Measurements from ENCODE around the gene SBNO1. TPM values are rescaled to one million over a fixed set of nuclear protein-coding genes. Genes with fewer than 3 reads are reported as not detected.

SBNO1 gene
- total RNA-seq, 1 experiment from 2014 or later = 58.6 TPM

DNA sequence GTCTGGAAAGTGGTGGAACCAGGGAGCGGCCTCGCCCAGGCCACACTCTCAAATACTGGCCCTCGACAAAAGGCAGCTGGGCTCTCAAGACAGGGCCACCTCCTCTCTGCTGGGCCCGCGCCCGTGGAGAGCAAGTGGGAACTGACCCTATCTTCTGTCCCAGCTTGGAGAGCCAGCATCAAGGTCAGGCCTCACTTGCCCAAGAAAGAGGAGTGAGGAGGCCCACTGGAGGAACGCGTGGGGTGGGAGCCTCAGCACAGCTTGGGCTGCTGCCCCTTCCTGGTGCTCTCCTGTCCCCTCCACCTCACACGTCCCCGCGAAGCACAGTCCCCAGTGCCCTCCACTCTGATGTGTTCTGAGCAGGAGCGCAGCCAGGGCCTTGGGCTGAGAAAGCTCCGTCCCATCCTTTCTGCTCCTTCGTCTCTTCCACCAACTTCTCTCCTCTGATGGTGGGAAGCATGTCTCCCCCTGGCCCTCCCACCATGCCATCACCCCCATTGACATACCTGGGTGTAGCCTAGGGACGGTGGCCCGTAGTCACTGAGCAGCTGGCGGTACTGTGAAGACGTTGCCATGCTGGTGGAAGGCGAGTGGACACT is 97.9 kb downstream of the SBNO1 start:
- H3K4me1 ChIP-seq (ENCODE audit: insufficient read depth, low read length, poor library complexity, severe bottlenecking) = peaks cover 14% of the 10 kb centered on the region
- DNase-seq (ENCODE audit: low spot score) = no peak
- intact Hi-C loops (cut with micrococcal nuclease; ENCODE audit: unreplicated experiment) = no loop called here
- H3K4me3 ChIP-seq (ENCODE audit: low read depth, low read length, poor library complexity, severe bottlenecking) = no peak overlapping the region
- ChIA-PET CTCF (no interaction called here), POLR2A (ENCODE audit: low non-redundant PET) (no interaction called here)
- peaks cover 2% of the 10 kb centered on the region for H3K36me3 ChIP-seq (ENCODE audit: insufficient read depth, low read length, poor library complexity, severe bottlenecking)
- no TSS peak for BruUV-seq (replicated peaks)
- TF ChIP-seq EZH2 (IDR thresholded peaks at IDR 0.05; ENCODE audit: borderline replicate concordance, low read depth, low read length, poor library complexity, severe bottlenecking) = no peak
- TF ChIP-seq, protein P1, sequence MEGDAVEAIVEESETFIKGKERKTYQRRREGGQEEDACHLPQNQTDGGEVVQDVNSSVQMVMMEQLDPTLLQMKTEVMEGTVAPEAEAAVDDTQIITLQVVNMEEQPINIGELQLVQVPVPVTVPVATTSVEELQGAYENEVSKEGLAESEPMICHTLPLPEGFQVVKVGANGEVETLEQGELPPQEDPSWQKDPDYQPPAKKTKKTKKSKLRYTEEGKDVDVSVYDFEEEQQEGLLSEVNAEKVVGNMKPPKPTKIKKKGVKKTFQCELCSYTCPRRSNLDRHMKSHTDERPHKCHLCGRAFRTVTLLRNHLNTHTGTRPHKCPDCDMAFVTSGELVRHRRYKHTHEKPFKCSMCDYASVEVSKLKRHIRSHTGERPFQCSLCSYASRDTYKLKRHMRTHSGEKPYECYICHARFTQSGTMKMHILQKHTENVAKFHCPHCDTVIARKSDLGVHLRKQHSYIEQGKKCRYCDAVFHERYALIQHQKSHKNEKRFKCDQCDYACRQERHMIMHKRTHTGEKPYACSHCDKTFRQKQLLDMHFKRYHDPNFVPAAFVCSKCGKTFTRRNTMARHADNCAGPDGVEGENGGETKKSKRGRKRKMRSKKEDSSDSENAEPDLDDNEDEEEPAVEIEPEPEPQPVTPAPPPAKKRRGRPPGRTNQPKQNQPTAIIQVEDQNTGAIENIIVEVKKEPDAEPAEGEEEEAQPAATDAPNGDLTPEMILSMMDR (conservative IDR thresholded peaks at IDR 0.05; ENCODE audit: low read depth, low read length) = no peak
- H3K9me3 ChIP-seq (ENCODE audit: low read depth, low read length, poor library complexity, severe bottlenecking) = no peaks in the 10 kb centered on the region
- H3K27me3 ChIP-seq (replicated peaks; ENCODE audit: insufficient read depth, low read depth, low read length, poor library complexity) = no peaks in the 10 kb centered on the region
- H3K27ac ChIP-seq (ENCODE audit: low read depth, low read length, poor library complexity, severe bottlenecking) = no peak overlapping the region

DNA sequence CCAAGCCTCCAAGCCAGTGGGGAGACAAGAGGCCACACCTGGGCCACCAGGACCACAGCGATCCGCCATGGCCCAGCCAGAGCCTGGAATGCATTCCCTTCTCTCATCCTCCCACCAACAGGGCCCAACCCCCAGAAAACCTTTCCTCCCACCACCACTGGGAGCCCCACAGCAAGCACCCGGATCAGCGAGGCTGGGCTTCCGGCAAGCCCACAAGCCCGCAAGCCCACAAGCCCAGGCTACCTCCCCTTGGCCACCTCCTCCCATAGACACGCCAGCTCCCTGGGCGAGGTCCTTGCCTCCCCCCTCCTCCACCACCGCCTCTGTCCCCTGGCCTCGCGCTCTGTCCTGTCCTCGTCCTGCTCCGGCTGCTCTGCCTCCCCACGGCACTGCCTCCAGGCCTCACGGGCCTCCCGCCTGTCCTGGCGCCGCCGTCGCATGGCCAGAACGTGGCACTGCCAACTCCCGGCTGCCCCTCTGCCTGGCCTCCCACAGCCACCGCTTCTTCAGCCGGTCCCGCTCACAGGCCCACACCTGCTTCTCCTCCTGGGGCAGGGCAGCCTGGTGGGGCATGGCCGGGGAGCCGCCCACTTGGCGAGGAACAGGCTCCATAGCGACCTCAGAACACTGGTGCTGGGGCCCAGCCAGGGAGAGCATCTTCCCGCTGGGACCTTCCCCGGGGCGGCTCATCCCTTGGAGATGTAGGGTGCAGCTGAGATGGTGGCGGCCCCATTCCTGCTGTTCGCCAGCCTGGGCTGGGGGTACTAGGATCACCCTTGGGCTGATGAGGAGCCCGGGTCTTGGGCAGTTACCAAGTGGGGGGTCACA is 98.6 kb downstream of the SBNO1 start:
- Histone ChIP-seq H3K9me3 (ENCODE audit: low read depth, low read length, poor library complexity, severe bottlenecking) (no peaks in the 10 kb centered on the region), H3K4me1 (ENCODE audit: insufficient read depth, low read length, poor library complexity, severe bottlenecking) (peaks cover 14% of the 10 kb centered on the region), H3K27ac (ENCODE audit: low read depth, low read length, poor library complexity, severe bottlenecking) (no peak overlapping the region), H3K27me3 (replicated peaks; ENCODE audit: insufficient read depth, low read depth, low read length, poor library complexity) (no peaks in the 10 kb centered on the region), H3K4me3 (ENCODE audit: low read depth, low read length, poor library complexity, severe bottlenecking) (no peak overlapping the region), H3K36me3 (ENCODE audit: insufficient read depth, low read length, poor library complexity, severe bottlenecking) (peaks cover 2% of the 10 kb centered on the region)
- TF ChIP-seq, protein P1 (conservative IDR thresholded peaks at IDR 0.05; ENCODE audit: low read depth, low read length) = no peak
- no peak for TF ChIP-seq EZH2 (IDR thresholded peaks at IDR 0.05; ENCODE audit: borderline replicate concordance, low read depth, low read length, poor library complexity, severe bottlenecking)
- intact Hi-C loops (cut with micrococcal nuclease; ENCODE audit: unreplicated experiment) = no loop called here
- CTCF ChIA-PET = no interaction called here
- POLR2A ChIA-PET (ENCODE audit: low non-redundant PET) = no interaction called here
- no peak for DNase-seq (ENCODE audit: low spot score)
- BruUV-seq (replicated peaks) = no TSS peak

DNA sequence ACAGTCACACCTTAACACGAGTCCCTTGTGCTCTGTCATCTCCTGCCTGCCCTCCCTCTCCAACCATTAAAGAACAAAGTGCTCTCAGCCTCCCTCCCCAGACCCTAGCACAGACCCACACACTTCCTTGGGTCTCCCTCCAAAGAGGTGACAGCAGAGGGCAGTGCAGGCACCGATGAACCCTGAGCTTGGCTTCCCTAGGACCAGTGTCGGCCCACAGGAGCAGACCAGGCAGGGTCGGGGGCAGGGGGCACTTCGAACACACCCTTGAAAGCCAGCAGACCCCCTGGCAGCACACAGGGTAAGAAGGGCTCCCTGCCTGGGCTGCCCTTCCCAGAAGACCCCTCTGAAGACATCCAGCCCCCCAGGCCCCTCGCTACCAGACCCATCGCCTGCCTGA is 100.0 kb downstream of the SBNO1 start:
- no peak overlapping the region for H3K4me3 ChIP-seq (ENCODE audit: low read depth, low read length, poor library complexity, severe bottlenecking)
- DNase-seq (ENCODE audit: low spot score) = no peak
- peaks cover 14% of the 10 kb centered on the region for H3K4me1 ChIP-seq (ENCODE audit: insufficient read depth, low read length, poor library complexity, severe bottlenecking)
- H3K36me3 ChIP-seq (ENCODE audit: insufficient read depth, low read length, poor library complexity, severe bottlenecking) = peaks cover 13% of the 10 kb centered on the region
- no peaks in the 10 kb centered on the region for H3K9me3 ChIP-seq (ENCODE audit: low read depth, low read length, poor library complexity, severe bottlenecking)
- TF ChIP-seq EZH2 (IDR thresholded peaks at IDR 0.05; ENCODE audit: borderline replicate concordance, low read depth, low read length, poor library complexity, severe bottlenecking) = no peak
- TF ChIP-seq, protein P1 (conservative IDR thresholded peaks at IDR 0.05; ENCODE audit: low read depth, low read length) = peak; percentile 26; the same call in 1 of the 2 replicates
- ChIA-PET POLR2A (ENCODE audit: low non-redundant PET) (no interaction called here), CTCF (no interaction called here)
- H3K27me3 ChIP-seq (replicated peaks; ENCODE audit: insufficient read depth, low read depth, low read length, poor library complexity) = no peaks in the 10 kb centered on the region
- no TSS peak for BruUV-seq (replicated peaks)
- H3K27ac ChIP-seq (ENCODE audit: low read depth, low read length, poor library complexity, severe bottlenecking) = no peak overlapping the region
- intact Hi-C loops (cut with micrococcal nuclease; ENCODE audit: unreplicated experiment) = no loop called here

All from A673 (cell line).